ENCODE measurements around the gene GANAB.
"Not testable (repeated sequence)": the region's sequence is repeated elsewhere in the genome, so short reads cannot be mapped to it uniquely, and the experiment has no call there.

Gene GANAB

DNA sequence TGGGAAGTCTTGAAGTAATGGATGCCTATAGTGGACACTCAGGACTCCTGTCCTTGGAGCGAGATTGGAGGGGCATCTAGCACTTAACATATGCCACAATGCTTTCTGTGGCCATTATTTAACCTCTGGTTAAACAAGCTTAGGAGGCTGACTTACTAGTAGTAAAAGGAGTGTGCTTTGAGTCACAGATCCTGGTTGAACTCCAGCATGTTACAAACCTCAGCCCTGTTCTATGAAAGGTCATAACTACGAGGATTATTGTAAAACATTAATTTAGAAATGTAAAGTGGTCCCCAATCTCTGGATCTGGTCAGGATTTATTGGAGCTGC is 26.7 kb upstream of the GANAB start:
- H3K4me1 Mint-ChIP-seq, result peaks cover 47% of the 10 kb centered on the region
- peak overlapping the region; percentile 100 for H3K4me3 Mint-ChIP-seq
- H3K36me3 Mint-ChIP-seq, result peaks cover 11% of the 10 kb centered on the region
- no peak overlapping the region for H3K27ac Mint-ChIP-seq
- H3K9me3 Mint-ChIP-seq, result no peaks in the 10 kb centered on the region
- no peaks in the 10 kb centered on the region for H3K27me3 Mint-ChIP-seq

DNA sequence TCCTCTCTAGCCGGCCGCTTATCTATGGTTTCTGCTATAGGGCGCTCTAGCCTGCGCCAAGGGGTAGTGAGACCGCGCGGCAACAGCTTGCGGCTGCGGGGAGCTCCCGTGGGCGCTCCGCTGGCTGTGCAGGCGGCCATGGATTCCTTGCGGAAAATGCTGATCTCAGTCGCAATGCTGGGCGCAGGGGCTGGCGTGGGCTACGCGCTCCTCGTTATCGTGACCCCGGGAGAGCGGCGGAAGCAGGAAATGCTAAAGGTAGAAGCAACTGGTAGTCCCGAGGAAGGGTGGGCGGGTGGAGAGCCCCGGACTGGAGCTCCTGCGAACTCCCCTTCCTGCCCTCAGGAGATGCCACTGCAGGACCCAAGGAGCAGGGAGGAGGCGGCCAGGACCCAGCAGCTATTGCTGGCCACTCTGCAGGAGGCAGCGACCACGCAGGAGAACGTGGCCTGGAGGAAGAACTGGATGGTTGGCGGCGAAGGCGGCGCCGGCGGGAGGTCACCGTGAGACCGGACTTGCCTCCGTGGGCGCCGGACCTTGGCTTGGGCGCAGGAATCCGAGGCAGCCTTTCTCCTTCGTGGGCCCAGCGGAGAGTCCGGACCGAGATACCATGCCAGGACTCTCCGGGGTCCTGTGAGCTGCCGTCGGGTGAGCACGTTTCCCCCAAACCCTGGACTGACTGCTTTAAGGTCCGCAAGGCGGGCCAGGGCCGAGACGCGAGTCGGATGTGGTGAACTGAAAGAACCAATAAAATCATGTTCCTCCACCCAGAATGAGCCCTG is 25.4 kb upstream of the GANAB start, which contains the start of the genes LBHD1 and UQCC3:
Gene LBHD1, minus strand, starts transcription at position 660 of the 782 bp plus-strand sequence. CDS start 2,236 bp downstream, outside the sequence.
Gene UQCC3, plus strand, starts transcription at position 66 of the 782 bp plus-strand sequence. Its CDS starts 73 bp downstream, at position 139.
- Mint-ChIP-seq H3K4me1 (peaks cover 45% of the 10 kb centered on the region), H3K36me3 (peaks cover 11% of the 10 kb centered on the region), H3K27me3 (no peaks in the 10 kb centered on the region), H3K4me3 (peak within 1 kb of the TSS; percentile 100), H3K9me3 (no peaks in the 10 kb centered on the region), H3K27ac (peak within 1 kb of the TSS; percentile 96)

DNA sequence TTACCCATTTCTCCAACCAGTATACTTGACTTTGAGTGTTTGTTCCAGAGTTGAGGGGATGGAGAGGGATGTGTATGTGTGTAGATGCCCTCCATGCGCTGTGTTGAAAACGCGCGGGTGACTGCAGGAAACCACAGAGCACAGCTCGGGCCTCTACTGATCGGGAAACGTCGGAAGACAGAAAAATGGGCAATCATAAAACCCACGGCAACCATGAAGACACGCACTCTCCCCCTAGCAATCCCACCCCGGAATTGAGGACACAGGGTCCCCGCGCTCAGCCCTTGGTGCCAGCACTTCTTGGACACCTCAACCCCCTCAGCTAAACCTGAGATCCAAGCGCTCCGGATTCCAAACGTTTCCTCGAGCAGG is 24.8 kb upstream of the GANAB start:
- H3K9me3 Mint-ChIP-seq, result no peaks in the 10 kb centered on the region
- peaks cover 48% of the 10 kb centered on the region for H3K4me1 Mint-ChIP-seq
- peaks cover 10% of the 10 kb centered on the region for H3K36me3 Mint-ChIP-seq

DNA sequence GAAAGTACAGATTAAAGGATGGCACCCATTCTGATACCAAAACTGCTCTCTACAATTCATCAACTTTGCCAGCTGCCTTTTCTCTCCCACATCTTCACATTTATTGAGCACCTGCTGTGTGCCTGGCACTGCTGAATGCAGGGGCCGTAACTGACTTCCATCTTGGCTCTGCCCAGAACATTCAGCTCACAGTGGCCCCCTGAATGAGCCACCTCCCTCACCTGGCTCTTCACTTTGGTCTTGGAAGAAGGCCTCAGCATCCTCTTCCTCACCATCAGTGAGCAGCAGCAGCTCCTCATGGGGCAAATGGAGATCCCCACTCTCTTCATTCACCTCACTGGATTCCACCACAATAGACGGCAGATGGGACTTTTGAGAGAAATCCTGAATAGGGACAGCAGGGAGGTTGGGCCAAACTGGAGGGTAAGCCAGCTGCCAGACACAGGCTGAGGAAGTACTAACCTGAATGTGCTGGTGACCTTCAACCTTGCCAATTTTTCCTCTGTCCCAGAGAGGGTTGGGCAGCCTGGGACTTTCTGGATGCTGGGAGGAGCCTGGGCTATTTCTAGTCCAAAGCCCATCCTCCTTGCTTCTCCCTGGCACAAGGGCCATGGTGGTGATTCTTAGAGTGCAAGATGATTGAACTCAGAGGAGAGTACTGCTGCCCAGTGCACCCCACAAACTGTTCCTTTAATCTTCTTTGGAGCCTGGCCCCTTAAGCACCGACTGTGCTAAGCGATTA is 23.2 kb upstream of the GANAB start:
- Mint-ChIP-seq H3K9me3 (no peaks in the 10 kb centered on the region), H3K36me3 (peaks cover 11% of the 10 kb centered on the region), H3K27me3 (no peaks in the 10 kb centered on the region), H3K4me3 (peak overlapping the region; percentile 100), H3K27ac (peak overlapping the region; percentile 30), H3K4me1 (peaks cover 45% of the 10 kb centered on the region)

More for the DNA sequence above, 24.8 kb upstream of the GANAB start:
- H3K27ac Mint-ChIP-seq, result peak overlapping the region; percentile 96
- H3K27me3 Mint-ChIP-seq, result no peaks in the 10 kb centered on the region
- H3K4me3 Mint-ChIP-seq, result peak overlapping the region; percentile 100

DNA sequence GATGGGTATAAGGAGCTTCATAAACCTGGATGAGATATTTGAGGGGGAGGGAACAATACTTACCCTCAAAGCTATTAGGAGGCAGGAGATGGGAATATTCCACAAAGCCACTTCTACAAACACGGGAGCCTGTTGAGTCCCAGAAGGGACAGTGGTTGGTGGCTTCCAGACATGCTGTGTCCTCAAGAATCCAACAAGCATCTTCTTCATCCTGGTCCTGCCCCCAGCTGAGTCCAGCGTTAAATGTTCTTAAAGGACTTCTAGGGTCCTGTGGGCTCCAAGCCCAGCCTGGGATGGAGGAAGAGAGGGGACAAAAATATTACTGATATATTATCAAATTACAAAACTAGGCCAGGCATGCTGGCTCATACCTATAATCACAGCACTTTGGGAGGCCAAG is 21.0 kb upstream of the GANAB start:
- Mint-ChIP-seq H3K36me3 (peaks cover 13% of the 10 kb centered on the region), H3K27me3 (no peaks in the 10 kb centered on the region), H3K4me3 (peak overlapping the region; percentile 98), H3K9me3 (no peaks in the 10 kb centered on the region), H3K4me1 (peaks cover 53% of the 10 kb centered on the region), H3K27ac (peak overlapping the region; percentile 38)

DNA sequence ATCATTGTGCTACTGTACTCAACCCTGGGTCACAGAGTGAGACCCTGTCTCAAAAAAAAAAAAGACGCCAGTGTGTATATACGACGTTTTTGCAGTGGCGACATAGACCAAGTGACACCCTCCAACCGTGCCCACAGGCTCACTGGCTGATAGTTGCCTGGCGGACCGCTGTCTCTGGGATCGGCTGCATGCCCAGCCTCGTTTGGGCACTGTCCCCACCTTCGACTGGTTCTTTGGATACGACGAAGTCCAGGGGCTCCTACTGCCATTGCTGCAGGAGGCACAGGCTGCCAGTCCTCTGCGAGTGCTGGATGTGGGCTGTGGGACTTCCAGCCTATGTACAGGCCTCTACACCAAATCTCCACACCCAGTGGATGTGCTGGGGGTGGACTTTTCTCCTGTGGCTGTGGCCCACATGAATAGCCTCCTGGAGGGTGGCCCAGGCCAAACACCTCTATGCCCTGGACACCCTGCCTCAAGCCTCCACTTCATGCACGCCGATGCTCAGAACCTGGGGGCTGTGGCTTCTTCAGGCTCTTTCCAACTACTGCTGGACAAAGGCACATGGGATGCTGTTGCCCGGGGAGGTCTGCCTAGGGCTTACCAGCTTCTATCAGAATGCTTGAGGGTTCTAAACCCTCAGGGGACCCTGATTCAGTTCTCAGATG is 20.0 kb upstream of the GANAB start:
- Mint-ChIP-seq H3K4me1 (peaks cover 45% of the 10 kb centered on the region), H3K36me3 (peaks cover 13% of the 10 kb centered on the region), H3K9me3 (no peaks in the 10 kb centered on the region), H3K27me3 (no peaks in the 10 kb centered on the region), H3K27ac (peak overlapping the region; percentile 51), H3K4me3 (peak overlapping the region; percentile 98)

DNA sequence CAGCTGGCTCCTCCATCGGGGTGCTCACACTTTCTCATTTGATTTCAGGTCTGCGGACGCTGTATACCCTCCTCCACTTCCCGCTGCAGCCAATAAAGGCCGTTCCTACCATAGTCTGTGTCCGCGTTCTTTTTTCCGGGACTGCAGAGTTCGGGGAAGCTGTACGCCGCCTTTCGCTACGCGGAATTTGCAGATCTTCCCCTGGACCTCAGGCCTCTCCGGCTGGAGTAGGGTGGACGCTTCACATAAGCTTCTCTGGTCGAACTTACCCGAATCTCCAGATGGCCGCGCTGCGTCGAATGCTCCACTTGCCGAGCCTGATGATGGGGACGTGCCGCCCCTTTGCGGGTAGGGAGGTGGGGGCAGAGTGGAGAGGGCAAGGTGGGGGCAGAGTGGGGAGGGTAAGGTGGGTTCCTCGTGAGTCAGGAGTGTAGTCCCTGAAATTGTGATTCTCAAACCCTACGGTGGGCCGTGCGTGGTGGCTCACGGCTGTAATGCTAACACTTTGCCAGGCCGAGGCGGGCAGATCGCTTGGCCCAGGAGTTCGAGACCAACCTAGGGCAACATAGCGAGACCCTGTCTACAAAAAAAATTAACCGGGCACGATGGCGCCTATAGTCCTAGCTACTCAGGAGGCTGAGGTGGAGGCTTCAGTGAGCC is 19.3 kb upstream of the GANAB start:
- peaks cover 13% of the 10 kb centered on the region for H3K36me3 Mint-ChIP-seq

DNA sequence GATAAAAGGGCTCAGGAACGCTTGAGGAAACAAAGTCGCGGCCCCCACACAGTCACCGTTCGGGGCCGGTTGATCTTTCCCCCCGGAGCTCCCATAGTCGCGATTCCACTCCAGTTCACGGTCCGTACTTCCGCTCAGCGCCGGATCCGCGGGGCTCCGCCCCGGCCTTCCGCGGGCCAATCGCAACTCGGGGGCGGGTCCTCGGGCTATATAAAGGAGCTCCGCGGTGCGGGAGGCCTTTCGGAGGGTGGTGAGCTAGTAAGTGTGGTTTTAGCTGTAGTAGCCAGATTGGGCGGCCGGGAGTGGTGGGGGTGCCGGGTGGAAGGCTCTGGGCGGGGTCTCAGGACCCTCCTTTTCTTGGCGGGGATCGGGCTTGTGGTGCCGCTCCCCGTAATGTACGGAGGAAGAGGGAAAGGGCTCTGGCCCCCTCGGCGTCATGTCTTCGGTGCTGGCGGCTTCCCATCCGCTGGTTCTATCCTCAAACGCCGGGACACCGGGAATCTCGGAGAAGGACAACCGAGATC is 18.7 kb upstream of the GANAB start, which contains the start of the genes C11orf98 and CSKMT:
Gene C11orf98, minus strand, starts transcription at position 136 of the 524 bp plus-strand sequence. Its CDS starts 41 bp downstream, at position 95.
Gene CSKMT, plus strand, starts transcription at position 238 of the 524 bp plus-strand sequence. CDS start 568 bp downstream, outside the sequence.
- Mint-ChIP-seq H3K4me1 (peaks cover 36% of the 10 kb centered on the region), H3K4me3 (peak within 1 kb of the TSS; percentile 98), H3K9me3 (no peaks in the 10 kb centered on the region), H3K36me3 (peaks cover 13% of the 10 kb centered on the region), H3K27me3 (no peaks in the 10 kb centered on the region), H3K27ac (peak within 1 kb of the TSS; percentile 95)

More for the DNA sequence above, 19.3 kb upstream of the GANAB start:
- Mint-ChIP-seq H3K27ac (peak overlapping the region; percentile 95), H3K4me3 (peak overlapping the region; percentile 98), H3K27me3 (no peaks in the 10 kb centered on the region), H3K9me3 (no peaks in the 10 kb centered on the region), H3K4me1 (peaks cover 39% of the 10 kb centered on the region)

DNA sequence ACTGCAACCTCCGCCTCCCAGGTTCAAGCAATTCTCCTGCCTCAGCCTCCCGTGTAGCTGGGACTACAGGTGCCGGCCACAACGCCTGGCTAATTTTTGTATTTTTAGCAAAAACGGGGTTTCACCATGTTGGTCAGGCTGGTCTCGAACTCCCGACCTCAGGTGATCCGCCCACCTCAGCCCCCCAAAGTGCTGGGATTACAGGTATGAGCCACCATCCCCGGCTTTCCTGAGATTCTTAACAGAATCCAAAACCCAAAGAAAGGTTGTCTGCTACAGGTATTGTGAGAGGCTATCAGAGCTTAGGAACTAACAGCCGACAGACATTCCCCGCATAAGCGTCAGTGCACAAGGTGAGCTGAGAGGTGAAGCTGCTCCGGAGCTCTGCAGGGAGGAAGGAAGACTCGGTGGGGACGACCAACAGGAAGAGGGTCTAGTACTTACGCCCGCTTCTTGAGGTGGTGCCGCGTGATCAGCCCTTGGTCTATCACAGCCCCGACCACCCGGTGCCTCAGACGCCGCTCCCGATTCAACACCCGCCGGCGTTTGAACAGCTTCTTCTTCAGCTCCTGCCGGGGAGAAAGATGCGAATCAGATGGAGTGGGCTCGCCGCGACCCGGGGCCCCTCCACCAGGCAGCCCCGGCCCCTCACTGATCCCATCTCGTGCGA is 18.1 kb upstream of the GANAB start:
- Mint-ChIP-seq H3K36me3 (peaks cover 13% of the 10 kb centered on the region), H3K27me3 (no peaks in the 10 kb centered on the region)

DNA sequence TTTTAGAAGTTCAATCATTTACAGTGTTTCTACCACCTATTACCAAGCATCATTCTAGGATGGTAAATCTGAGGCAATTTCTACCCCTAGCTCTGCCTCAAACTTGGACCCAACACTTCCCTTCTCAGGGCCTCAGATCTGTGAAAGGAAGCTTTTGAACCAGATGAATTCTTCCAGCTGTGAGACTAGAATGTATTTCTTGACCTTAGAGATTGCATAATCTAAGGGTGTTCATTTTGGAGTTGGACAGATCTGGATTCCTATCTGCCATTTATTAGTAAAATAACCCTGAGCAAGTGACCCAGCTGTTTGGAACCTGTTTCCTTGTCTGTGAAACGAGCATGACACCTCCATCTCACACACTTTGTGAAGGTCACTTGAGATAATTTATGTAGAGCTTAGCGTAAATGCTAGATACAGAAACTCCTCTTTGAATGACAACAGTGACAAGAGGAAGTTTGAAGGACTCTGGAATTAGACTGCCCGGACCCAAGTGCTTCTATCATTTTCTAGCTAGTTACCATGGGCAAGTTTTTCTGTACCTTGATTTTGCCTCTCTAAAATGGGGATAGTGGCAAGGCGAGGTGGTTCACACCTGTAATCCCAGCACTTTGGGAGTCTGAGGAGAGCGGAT is 10.5 kb upstream of the GANAB start:
- H3K27ac Mint-ChIP-seq, result peak overlapping the region; percentile 65
- no peaks in the 10 kb centered on the region for H3K9me3 Mint-ChIP-seq
- no peaks in the 10 kb centered on the region for H3K27me3 Mint-ChIP-seq
- peaks cover 11% of the 10 kb centered on the region for H3K4me1 Mint-ChIP-seq
- H3K4me3 Mint-ChIP-seq, result no peak overlapping the region
- no peaks in the 10 kb centered on the region for H3K36me3 Mint-ChIP-seq

More for the DNA sequence above, 18.1 kb upstream of the GANAB start:
- Mint-ChIP-seq H3K9me3 (no peaks in the 10 kb centered on the region), H3K27ac (peak overlapping the region; percentile 95), H3K4me1 (peaks cover 30% of the 10 kb centered on the region), H3K4me3 (peak overlapping the region; percentile 98)

DNA sequence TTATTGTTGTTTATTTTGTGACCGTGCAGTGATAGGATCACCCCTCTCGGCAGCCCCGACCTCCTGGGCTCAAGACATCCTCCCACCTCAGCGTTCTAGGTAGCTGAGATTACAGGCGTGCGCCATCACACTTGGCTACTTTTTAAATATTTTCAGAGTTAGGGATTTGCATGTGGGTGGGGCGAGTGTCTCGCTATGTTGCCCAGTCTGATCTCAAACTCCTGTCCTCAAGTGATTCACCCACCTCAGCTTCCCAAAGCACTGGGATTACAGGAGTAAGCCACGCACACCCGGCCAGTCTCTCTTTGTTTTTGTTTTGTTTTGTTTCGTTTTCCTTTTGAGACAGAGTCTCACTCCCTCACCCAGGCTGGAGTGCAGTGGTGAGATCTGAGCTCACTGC is 7.9 kb upstream of the GANAB start:
- H3K36me3 Mint-ChIP-seq, result no peaks in the 10 kb centered on the region
- H3K27ac Mint-ChIP-seq, result peak overlapping the region; percentile 65
- peak overlapping the region; percentile 57 for H3K4me3 Mint-ChIP-seq
- H3K27me3 Mint-ChIP-seq, result no peaks in the 10 kb centered on the region
- H3K9me3 Mint-ChIP-seq, result no peaks in the 10 kb centered on the region
- H3K4me1 Mint-ChIP-seq, result peaks cover 14% of the 10 kb centered on the region

DNA sequence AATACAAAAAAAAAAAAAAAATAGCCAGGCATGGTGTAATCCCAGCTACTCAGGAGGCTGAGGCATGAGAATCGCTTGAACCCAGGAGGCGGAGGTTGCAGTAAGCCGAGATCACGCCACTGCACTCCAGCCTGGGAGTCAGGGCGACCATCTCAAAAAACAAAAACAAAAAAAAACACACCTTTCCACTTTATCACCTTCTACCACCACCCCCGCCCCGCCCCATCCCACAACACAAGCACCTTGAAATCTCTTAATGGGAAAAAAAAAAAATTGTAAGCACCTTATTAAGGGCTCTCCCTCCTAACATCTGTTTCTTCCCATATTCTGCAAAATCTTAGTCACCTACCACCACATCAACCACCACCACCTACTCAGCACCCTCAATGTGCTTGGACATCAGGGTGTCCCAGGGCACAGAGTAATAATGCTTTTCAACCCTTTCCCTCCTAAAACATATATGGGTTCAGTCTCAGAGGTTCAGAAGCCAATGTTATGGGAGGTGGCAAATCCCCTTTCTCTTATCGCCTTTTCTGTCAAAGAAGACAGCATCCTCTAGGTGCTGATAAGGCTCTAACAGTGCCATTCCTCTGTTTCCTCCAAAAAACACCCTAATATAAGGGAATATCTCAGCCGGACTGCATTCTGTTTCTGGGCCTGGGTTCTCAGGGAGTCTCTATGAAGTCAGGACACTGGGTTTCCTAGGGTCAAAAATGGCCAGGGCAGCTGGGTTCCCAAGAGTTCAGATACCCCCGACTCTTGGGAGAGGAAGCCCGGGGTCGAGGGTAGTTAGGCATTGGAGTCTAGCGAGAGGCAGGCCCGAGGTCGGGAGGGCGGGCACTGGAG is 6.0 kb upstream of the GANAB start:
- peak overlapping the region; percentile 93 for H3K4me3 Mint-ChIP-seq
- H3K36me3 Mint-ChIP-seq, result no peaks in the 10 kb centered on the region
- H3K27ac Mint-ChIP-seq, result peak overlapping the region; percentile 98
- H3K4me1 Mint-ChIP-seq, result peaks cover 14% of the 10 kb centered on the region
- no peaks in the 10 kb centered on the region for H3K9me3 Mint-ChIP-seq
- no peaks in the 10 kb centered on the region for H3K27me3 Mint-ChIP-seq

DNA sequence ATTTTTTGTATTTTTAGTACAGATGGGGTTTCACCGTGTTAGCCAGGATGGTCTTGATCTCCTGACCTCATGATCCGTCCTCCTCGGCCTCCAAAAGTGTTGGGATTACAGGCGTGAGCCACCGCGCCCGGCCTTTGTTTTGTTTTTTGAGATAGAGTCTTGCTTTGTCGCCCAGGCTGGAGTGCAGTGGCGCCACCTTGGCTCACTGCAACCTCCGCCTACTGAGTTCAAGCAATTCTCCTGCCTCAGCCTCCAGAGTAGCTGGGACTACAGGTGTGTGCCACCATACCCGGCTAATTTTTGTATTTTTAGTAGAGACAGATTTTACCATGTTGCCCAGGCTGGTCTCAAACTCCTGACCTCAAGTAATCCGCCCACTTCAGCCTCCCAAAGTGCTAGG is 3.9 kb upstream of the GANAB start:
- H3K4me1 Mint-ChIP-seq, result peaks cover 22% of the 10 kb centered on the region
- H3K27ac Mint-ChIP-seq, H3K36me3 Mint-ChIP-seq, H3K27me3 Mint-ChIP-seq, H3K4me3 Mint-ChIP-seq, H3K9me3 Mint-ChIP-seq: not testable (repeated sequence)

All from activated naive CD4-positive, alpha-beta T cell treated with anti-CD3 and anti-CD28 coated beads, Interleukin-2, amount 50 U/mL, for 24 hours (primary cell).